HEK293 (cell line): ENCODE measurements around the gene ZFHX3.

Experiments used
- CTCF ChIA-PET: fragments of 350-600 bp; formaldehyde crosslinking; extraction: SDS; loops from one replicate; lab custom pipeline; 2021; ENCODE audit warnings: antibody characterized with exemption; lab: Yijun Ruan, JAX
- POLR2A ChIA-PET: fragments of 300-600 bp; formaldehyde crosslinking; extraction: SDS; loops from one replicate; lab custom pipeline; 2020; ENCODE audit warnings: antibody characterized with exemption, inconsistent platforms; lab: Yijun Ruan, JAX
- H3K27ac ChIP-seq: fragments of 200-500 bp; sonication (Bioruptor generic); 2 replicates; pipeline ENCODE4 v1.5.1; 2014; ENCODE audit warnings: low read depth, low read length, control low read depth, inconsistent platforms; ENCODE audit errors: extremely low read depth
- H3K36me3 ChIP-seq, 2 experiments: fragments of 200-500 bp in 1 of 2; sonication (Bioruptor generic) in 1 of 2; 1 replicate in 1 of 2; 2 replicates in 1 of 2; pipeline ENCODE4 v1.5.1; 2014 to 2017; ENCODE audit warnings: inconsistent platforms in 2 of 2, low read length in 2 of 2; ENCODE audit not compliant: control insufficient read depth in 2 of 2, insufficient read depth in 1 of 2
- H3K4me1 ChIP-seq: fragments of 200-500 bp; sonication (Bioruptor generic); 2 replicates; pipeline ENCODE4 v1.5.1; 2014; ENCODE audit warnings: mild to moderate bottlenecking, low read length, inconsistent platforms; ENCODE audit not compliant: control insufficient read depth, insufficient read depth
- H3K4me3 ChIP-seq: 2 replicates; pipeline ENCODE4 v1.5.1; 2011; ENCODE audit warnings: low read depth, mild to moderate bottlenecking, control low read depth, low read length, moderate library complexity
- H3K9me3 ChIP-seq: fragments of 200-500 bp; sonication (Bioruptor generic); 2 replicates; pipeline ENCODE4 v1.5.1; 2014; ENCODE audit warnings: low read depth, low read length, inconsistent platforms; ENCODE audit not compliant: control insufficient read depth, insufficient read depth
- BCL11B ChIP-seq: fragments of 450-650 bp; formaldehyde crosslinking; IDR thresholded peaks from 2 replicates; pipeline ENCODE4 v1.5.1; 2016; ENCODE audit warnings: low read depth, missing biosample characterization, missing genetic modification characterization
- EGR2 ChIP-seq: fragments of 450-650 bp; formaldehyde crosslinking; IDR thresholded peaks from 2 replicates; pipeline ENCODE4 v1.5.1; 2016; ENCODE audit warnings: low read depth, missing biosample characterization, missing genetic modification characterization
- KLF16 ChIP-seq: fragments of 450-650 bp; formaldehyde crosslinking; IDR thresholded peaks from 2 replicates; pipeline ENCODE4 v1.5.1; 2017; ENCODE audit warnings: missing biosample characterization, missing genetic modification characterization
- SALL2 ChIP-seq: fragments of 450-650 bp; formaldehyde crosslinking; IDR thresholded peaks from 2 replicates; pipeline ENCODE4 v1.5.0; 2017; ENCODE audit warnings: missing biosample characterization, mild to moderate bottlenecking, missing genetic modification characterization, borderline replicate concordance
- SP7 ChIP-seq: fragments of 450-650 bp; formaldehyde crosslinking; IDR thresholded peaks from 2 replicates; pipeline ENCODE4 v1.5.1; 2016; ENCODE audit warnings: missing biosample characterization, missing genetic modification characterization
- ZBTB17 ChIP-seq: fragments of 450-650 bp; formaldehyde crosslinking; IDR thresholded peaks from 2 replicates; pipeline ENCODE4 v1.5.1; 2016; ENCODE audit warnings: missing biosample characterization, missing genetic modification characterization
- ZFP41 ChIP-seq: fragments of 450-650 bp; formaldehyde crosslinking; IDR thresholded peaks from 2 replicates; pipeline ENCODE4 v1.5.1; 2016; ENCODE audit warnings: missing biosample characterization, missing genetic modification characterization, borderline replicate concordance
- ZIC2 ChIP-seq: fragments of 450-650 bp; formaldehyde crosslinking; IDR thresholded peaks from 2 replicates; pipeline ENCODE4 v1.5.1; 2016; ENCODE audit warnings: missing biosample characterization, missing genetic modification characterization
- ZNF239 ChIP-seq: fragments of 450-650 bp; formaldehyde crosslinking; IDR thresholded peaks from 2 replicates; pipeline ENCODE4 v1.5.1; 2016; ENCODE audit warnings: missing biosample characterization, missing genetic modification characterization
- ZNF404 ChIP-seq: fragments of 450-650 bp; formaldehyde crosslinking; IDR thresholded peaks from 2 replicates; pipeline ENCODE4 v1.5.1; 2017; ENCODE audit warnings: missing biosample characterization, missing genetic modification characterization
- ZNF473 ChIP-seq: fragments of 450-650 bp; formaldehyde crosslinking; IDR thresholded peaks from 2 replicates; pipeline ENCODE4 v1.5.1; 2017; ENCODE audit warnings: missing biosample characterization, missing genetic modification characterization
- ZNF660 ChIP-seq: fragments of 450-650 bp; IDR thresholded peaks from 2 replicates; pipeline ENCODE4 v1.5.1; 2018; ENCODE audit warnings: missing biosample characterization, mild to moderate bottlenecking, missing genetic modification characterization
- ZNF776 ChIP-seq: fragments of 450-650 bp; formaldehyde crosslinking; IDR thresholded peaks from 2 replicates; pipeline ENCODE4 v1.5.0; 2017; ENCODE audit warnings: missing biosample characterization, missing genetic modification characterization, borderline replicate concordance
- ZXDB ChIP-seq: fragments of 450-650 bp; formaldehyde crosslinking; IDR thresholded peaks from 2 replicates; pipeline ENCODE4 v1.5.1; 2016; ENCODE audit warnings: missing biosample characterization, missing genetic modification characterization
- TF ChIP-seq, protein P1 (sequence below): fragments of 450-650 bp; formaldehyde crosslinking; IDR thresholded peaks from 2 replicates; pipeline ENCODE4 v1.5.1; 2016; ENCODE audit warnings: missing biosample characterization, missing genetic modification characterization
- TF ChIP-seq, protein P2 (sequence below): fragments of 450-650 bp; formaldehyde crosslinking; IDR thresholded peaks from 2 replicates; pipeline ENCODE4 v1.5.1; 2016; ENCODE audit warnings: missing biosample characterization, missing genetic modification characterization
- TF ChIP-seq, protein P3 (sequence below): fragments of 450-650 bp; formaldehyde crosslinking; IDR thresholded peaks from 2 replicates; pipeline ENCODE4 v1.5.1; 2016; ENCODE audit warnings: missing biosample characterization, missing genetic modification characterization
- TF ChIP-seq, protein P4 (sequence below): fragments of 450-650 bp; formaldehyde crosslinking; IDR thresholded peaks from 2 replicates; pipeline ENCODE4 v1.5.1; 2017; ENCODE audit warnings: missing biosample characterization, missing genetic modification characterization

Gene ZFHX3

DNA sequence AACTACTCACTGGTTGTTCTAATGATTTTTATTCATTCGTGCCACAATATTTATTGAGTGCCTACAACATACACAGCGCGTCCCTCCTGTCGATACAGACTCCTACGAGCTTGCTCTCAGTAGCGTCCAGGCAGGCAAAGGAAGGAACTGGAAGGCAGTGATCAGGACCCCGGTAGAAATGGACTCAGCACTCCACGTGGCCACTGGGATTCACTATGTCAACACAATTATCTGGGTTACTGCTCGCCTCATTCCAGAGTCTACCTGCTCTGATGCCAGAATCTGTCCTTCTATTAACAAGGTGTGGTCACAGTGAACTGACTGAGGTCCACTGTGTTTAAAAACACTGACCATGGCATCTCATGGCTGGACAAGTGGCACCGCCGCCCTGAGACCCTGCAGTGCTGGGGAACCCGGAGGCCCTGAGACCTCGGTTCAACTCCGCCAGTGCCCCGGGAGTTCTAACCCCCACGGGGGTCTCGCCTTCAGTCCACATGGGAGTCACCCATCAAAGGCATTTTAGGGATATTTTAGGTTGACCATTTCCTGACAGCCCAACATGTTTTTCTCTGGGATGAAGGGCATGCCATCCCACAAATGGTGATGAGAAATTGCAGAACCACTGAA lies 71.4 kb downstream of the ZFHX3 start:
- TF ChIP-seq SALL2 (tag by site-specific recombination) (no peak), ZIC2 (tag by site-specific recombination) (no peak), ZNF776 (tag by site-specific recombination) (no peak), KLF16 (tag by site-specific recombination) (no peak), ZBTB17 (tag by site-specific recombination) (no peak), ZNF404 (tag by site-specific recombination) (no peak), ZNF660 (tag by site-specific recombination) (no peak), ZFP41 (tag by site-specific recombination) (no peak), ZXDB (tag by site-specific recombination) (no peak), SP7 (tag by site-specific recombination) (no peak), EGR2 (tag by site-specific recombination) (no peak), BCL11B (tag by site-specific recombination) (no peak), ZNF239 (tag by site-specific recombination) (no peak)
- TF ChIP-seq, protein P1, sequence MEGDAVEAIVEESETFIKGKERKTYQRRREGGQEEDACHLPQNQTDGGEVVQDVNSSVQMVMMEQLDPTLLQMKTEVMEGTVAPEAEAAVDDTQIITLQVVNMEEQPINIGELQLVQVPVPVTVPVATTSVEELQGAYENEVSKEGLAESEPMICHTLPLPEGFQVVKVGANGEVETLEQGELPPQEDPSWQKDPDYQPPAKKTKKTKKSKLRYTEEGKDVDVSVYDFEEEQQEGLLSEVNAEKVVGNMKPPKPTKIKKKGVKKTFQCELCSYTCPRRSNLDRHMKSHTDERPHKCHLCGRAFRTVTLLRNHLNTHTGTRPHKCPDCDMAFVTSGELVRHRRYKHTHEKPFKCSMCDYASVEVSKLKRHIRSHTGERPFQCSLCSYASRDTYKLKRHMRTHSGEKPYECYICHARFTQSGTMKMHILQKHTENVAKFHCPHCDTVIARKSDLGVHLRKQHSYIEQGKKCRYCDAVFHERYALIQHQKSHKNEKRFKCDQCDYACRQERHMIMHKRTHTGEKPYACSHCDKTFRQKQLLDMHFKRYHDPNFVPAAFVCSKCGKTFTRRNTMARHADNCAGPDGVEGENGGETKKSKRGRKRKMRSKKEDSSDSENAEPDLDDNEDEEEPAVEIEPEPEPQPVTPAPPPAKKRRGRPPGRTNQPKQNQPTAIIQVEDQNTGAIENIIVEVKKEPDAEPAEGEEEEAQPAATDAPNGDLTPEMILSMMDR (tag by site-specific recombination) = no peak
- TF ChIP-seq, protein P2, sequence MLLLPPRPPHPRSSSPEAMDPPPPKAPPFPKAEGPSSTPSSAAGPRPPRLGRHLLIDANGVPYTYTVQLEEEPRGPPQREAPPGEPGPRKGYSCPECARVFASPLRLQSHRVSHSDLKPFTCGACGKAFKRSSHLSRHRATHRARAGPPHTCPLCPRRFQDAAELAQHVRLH (tag by site-specific recombination) = no peak
- ChIA-PET POLR2A (no interaction called here), CTCF (no interaction called here)
- Histone ChIP-seq H3K4me3 (no peak overlapping the region), H3K4me1 (no peaks in the 10 kb centered on the region), H3K9me3 (no peaks in the 10 kb centered on the region), H3K27ac (no peak overlapping the region), H3K36me3 (no peaks in the 10 kb centered on the region)

DNA sequence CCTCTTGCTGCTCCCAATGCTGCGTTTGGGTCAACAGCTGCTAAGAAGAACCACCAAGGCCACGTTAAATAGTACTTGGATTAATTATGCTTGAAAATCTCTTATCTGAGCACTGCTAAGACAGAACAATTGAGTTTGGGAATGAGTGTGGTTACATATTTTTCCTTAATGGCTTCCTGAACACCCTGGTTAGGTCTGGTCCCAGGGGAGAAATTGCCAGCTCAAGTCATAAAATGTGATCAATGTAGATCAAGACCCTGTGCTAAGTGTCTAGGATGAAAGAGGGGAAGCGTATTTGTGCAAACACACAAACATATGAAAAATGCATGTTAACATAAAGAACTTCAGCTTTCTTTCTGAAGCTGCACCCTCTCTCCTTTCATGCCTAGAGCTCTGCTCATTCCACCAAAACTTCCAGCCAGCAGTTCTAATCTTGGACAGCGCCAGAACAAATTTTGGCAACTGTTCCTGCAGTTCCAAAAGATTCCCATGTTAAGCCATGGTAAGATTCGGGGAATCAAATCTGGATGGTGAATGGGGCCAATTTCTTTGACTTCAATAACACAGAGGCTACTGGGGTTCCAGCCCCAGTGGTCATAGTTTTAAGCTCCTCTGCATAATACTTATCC lies 72.0 kb downstream of the ZFHX3 start:
- ChIA-PET CTCF (no interaction called here), POLR2A (no interaction called here)
- Histone ChIP-seq H3K4me1 (no peaks in the 10 kb centered on the region), H3K4me3 (no peak overlapping the region), H3K9me3 (no peaks in the 10 kb centered on the region), H3K36me3 (no peaks in the 10 kb centered on the region), H3K27ac (no peak overlapping the region)
- TF ChIP-seq ZNF473 (tag by site-specific recombination) = no peak
- TF ChIP-seq, protein P3, sequence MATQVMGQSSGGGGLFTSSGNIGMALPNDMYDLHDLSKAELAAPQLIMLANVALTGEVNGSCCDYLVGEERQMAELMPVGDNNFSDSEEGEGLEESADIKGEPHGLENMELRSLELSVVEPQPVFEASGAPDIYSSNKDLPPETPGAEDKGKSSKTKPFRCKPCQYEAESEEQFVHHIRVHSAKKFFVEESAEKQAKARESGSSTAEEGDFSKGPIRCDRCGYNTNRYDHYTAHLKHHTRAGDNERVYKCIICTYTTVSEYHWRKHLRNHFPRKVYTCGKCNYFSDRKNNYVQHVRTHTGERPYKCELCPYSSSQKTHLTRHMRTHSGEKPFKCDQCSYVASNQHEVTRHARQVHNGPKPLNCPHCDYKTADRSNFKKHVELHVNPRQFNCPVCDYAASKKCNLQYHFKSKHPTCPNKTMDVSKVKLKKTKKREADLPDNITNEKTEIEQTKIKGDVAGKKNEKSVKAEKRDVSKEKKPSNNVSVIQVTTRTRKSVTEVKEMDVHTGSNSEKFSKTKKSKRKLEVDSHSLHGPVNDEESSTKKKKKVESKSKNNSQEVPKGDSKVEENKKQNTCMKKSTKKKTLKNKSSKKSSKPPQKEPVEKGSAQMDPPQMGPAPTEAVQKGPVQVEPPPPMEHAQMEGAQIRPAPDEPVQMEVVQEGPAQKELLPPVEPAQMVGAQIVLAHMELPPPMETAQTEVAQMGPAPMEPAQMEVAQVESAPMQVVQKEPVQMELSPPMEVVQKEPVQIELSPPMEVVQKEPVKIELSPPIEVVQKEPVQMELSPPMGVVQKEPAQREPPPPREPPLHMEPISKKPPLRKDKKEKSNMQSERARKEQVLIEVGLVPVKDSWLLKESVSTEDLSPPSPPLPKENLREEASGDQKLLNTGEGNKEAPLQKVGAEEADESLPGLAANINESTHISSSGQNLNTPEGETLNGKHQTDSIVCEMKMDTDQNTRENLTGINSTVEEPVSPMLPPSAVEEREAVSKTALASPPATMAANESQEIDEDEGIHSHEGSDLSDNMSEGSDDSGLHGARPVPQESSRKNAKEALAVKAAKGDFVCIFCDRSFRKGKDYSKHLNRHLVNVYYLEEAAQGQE = peak; percentile 75
- TF ChIP-seq, protein P4, sequence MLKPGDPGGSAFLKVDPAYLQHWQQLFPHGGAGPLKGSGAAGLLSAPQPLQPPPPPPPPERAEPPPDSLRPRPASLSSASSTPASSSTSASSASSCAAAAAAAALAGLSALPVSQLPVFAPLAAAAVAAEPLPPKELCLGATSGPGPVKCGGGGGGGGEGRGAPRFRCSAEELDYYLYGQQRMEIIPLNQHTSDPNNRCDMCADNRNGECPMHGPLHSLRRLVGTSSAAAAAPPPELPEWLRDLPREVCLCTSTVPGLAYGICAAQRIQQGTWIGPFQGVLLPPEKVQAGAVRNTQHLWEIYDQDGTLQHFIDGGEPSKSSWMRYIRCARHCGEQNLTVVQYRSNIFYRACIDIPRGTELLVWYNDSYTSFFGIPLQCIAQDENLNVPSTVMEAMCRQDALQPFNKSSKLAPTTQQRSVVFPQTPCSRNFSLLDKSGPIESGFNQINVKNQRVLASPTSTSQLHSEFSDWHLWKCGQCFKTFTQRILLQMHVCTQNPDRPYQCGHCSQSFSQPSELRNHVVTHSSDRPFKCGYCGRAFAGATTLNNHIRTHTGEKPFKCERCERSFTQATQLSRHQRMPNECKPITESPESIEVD (tag by site-specific recombination) = peak; percentile 44; the same call in 1 of the 2 replicates
